ENCODE data around the gene BMPR1A.

BMPR1A gene

GRCh38 chr10:86957471-86958115 lies 201.2 kb downstream of the BMPR1A start, which contains the start of gene MMRN2:
Gene MMRN2 (minus strand): TSS chr10:86957615. CDS start chr10:86957541, 74 bp downstream.
- DNase-seq (ENCODE audit: low read depth), result no peak
- TF ChIP-seq, protein P1, sequence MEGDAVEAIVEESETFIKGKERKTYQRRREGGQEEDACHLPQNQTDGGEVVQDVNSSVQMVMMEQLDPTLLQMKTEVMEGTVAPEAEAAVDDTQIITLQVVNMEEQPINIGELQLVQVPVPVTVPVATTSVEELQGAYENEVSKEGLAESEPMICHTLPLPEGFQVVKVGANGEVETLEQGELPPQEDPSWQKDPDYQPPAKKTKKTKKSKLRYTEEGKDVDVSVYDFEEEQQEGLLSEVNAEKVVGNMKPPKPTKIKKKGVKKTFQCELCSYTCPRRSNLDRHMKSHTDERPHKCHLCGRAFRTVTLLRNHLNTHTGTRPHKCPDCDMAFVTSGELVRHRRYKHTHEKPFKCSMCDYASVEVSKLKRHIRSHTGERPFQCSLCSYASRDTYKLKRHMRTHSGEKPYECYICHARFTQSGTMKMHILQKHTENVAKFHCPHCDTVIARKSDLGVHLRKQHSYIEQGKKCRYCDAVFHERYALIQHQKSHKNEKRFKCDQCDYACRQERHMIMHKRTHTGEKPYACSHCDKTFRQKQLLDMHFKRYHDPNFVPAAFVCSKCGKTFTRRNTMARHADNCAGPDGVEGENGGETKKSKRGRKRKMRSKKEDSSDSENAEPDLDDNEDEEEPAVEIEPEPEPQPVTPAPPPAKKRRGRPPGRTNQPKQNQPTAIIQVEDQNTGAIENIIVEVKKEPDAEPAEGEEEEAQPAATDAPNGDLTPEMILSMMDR (IDR thresholded peaks at IDR 0.05; ENCODE audit: low read depth, low read length, missing control alignments), result no peak
- H3K4me3 ChIP-seq (ENCODE audit: low read depth, low read length), result no peak within 1 kb of the TSS

GRCh38 chr10:86958116-86958900 lies 201.9 kb downstream of the BMPR1A start, which contains the start of gene SNCG:
Gene SNCG (plus strand): TSS chr10:86958599. CDS start chr10:86958698, 99 bp downstream.
- TF ChIP-seq, protein P1 (IDR thresholded peaks at IDR 0.05; ENCODE audit: low read depth, low read length, missing control alignments), result no peak
- no peak for DNase-seq (ENCODE audit: low read depth)
- H3K4me3 ChIP-seq (ENCODE audit: low read depth, low read length), result no peak within 1 kb of the TSS

DNA sequence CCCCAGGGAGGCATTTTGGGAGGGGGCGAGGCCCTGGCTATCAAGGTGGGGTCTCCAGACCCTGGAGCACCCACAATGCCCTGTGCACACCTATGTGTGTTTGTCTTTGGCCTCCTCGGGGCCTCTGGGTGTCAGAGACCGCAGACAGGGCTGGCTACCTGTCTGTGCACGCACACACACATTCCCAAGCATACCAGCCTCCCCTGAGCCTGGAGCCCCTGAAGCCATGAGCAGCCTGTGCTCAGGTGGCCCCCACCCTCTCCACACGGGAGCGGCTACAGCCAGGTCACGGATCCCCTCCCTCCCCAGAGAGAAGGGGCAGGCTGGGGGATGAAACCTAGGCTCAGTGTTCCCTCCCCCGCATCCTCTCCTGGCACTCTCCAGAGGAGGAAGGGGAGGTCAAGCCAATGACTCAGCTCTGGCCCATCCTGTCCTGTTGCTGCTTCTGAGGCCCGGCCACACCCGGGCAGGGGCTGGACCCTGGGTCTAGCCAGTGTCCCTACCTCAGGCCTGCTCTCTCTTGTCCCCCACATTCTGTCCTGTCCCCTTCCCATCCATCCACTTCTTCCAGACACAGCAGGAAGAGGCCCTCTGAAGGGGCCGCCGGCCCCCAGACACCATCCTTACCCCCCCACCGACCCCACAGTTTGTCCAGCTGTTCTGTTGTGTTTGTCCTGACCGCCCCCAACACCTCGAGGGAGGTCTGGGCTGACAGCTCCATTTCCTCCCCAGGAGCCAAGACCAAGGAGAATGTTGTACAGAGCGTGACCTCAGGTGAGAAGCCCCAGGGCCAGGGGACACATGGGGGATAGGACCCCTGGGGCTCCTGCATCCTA lies 202.7 kb downstream of the BMPR1A start:
- no peak overlapping the region for H3K4me3 ChIP-seq (ENCODE audit: low read depth, low read length)
- TF ChIP-seq, protein P1 (IDR thresholded peaks at IDR 0.05; ENCODE audit: low read depth, low read length, missing control alignments), result no peak
- no peak for DNase-seq (ENCODE audit: low read depth)

DNA sequence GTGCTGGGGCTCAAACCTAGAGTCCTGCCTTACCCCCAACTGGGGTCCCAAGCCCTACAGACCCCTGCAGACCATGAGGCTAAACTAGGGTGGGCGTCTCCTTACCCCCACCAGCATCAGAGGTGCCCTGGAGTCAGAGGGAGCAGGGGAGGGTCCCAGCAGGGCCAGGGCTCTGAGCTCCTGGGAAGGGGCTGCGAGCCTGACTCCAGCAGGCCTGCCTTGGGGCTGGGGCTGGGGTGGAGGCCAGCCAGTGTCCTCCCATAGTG lies 203.3 kb downstream of the BMPR1A start:
- DNase-seq (ENCODE audit: low read depth), result no peak
- TF ChIP-seq, protein P1 (IDR thresholded peaks at IDR 0.05; ENCODE audit: low read depth, low read length, missing control alignments), result no peak
- no peak overlapping the region for H3K4me3 ChIP-seq (ENCODE audit: low read depth, low read length)

DNA sequence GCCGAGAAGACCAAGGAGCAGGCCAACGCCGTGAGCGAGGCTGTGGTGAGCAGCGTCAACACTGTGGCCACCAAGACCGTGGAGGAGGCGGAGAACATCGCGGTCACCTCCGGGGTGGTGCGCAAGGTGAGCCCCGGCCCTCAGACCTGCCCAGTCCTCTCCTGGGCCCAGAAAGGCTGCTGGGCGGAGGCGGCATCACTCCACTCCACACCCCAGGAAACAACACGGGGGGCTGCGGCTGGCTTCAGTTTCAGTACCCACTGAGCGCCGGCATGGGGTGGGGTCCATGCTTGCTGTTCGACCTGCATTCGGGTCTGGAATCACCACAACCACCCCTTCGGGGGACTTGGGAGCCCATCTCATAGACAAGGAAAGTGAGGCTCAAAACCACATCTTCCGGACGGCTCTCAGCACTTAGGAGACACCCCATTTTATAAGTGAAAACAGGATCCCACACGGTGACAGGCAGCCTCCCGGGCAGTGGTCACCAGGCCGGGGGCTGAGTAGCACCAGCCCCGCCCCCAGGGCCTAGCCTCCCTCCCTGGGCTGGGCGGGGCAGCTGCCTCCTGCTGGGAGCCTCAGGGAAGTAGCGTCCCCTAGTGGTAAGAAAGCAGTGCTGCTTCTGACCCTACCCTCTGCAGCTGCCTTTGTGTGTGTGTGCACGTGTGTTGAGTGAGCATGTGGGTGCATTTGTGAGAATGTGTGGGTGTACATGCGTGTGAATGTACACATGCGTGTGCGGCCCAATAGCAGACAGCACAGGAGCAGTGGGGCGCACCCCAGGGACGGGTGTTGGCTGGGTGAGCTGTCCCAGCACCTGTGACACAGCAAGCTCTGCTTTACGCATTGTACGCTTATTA lies 203.8 kb downstream of the BMPR1A start:
- H3K4me3 ChIP-seq (ENCODE audit: low read depth, low read length), result no peak overlapping the region
- no peak for DNase-seq (ENCODE audit: low read depth)
- TF ChIP-seq, protein P1 (IDR thresholded peaks at IDR 0.05; ENCODE audit: low read depth, low read length, missing control alignments), result peak; percentile 100

- DNase-seq (ENCODE audit: low read depth), result no peak
- TF ChIP-seq, protein P1 (IDR thresholded peaks at IDR 0.05; ENCODE audit: low read depth, low read length, missing control alignments), result no peak
- no peak overlapping the region for H3K4me3 ChIP-seq (ENCODE audit: low read depth, low read length)
These were observed 204.5 kb downstream of the BMPR1A start for GRCh38 chr10:86960863-86961434.

Measured in GM12864 (cell line).